Gastrocnemius medialis (tissue), 4 donors: Measurements from ENCODE around the gene POFUT1. TPM values are rescaled to one million over a fixed set of nuclear protein-coding genes. Genes with fewer than 3 reads are reported as not detected.

Source experiments
- ATAC-seq, 2 donors: fragments of 150-250 bp; one replicate each; pipeline ENCODE4 v1.9.1; 2016
- DNase-seq, 2 donors: peaks; one replicate each; pipeline ENCODE4 v3.0.0-alpha.2; 2019
- H3K27ac ChIP-seq, 4 donors: fragments of 200-600 bp; sonication (generic); 1 replicate in 1 of 4; 2 replicates in 3 of 4; pipeline ENCODE4 v1.5.1; 2016 to 2018; ENCODE audit warnings: mild to moderate bottlenecking in 2 of 4, moderate library complexity in 1 of 4
- H3K27me3 ChIP-seq, 3 donors: fragments of 200-600 bp; sonication (generic) in 2 of 3; 1 replicate in 1 of 3; 2 replicates in 2 of 3; pipeline versions ENCODE4 v1.5.1 to v1.6.0; 2016 to 2019; ENCODE audit warnings: mild to moderate bottlenecking in 1 of 3, moderate library complexity in 1 of 3
- H3K36me3 ChIP-seq, 2 donors: fragments of 200-600 bp; sonication (generic) in 1 of 2; one replicate each; pipeline ENCODE4 v1.5.1; 2017 to 2018
- H3K4me1 ChIP-seq, 2 donors: fragments of 200-600 bp; sonication (generic) in 1 of 2; one replicate each; pipeline ENCODE4 v1.5.1; 2016 to 2017; ENCODE audit warnings: mild to moderate bottlenecking in 2 of 2
- H3K4me3 ChIP-seq, 4 donors: fragments of 200-600 bp; sonication (generic) in 3 of 4; 1 replicate in 1 of 4; 2 replicates in 3 of 4; pipeline ENCODE4 v1.5.1; 2016 to 2019; ENCODE audit warnings: mild to moderate bottlenecking in 2 of 4
- H3K9me3 ChIP-seq, 3 donors: fragments of 200-600 bp; sonication (generic) in 2 of 3; 1 replicate in 1 of 3; 2 replicates in 2 of 3; pipeline ENCODE4 v1.5.1; 2016 to 2019
- CTCF ChIP-seq, 5 experiments: fragments of 450-650 bp in 3 of 5; fragments of 200-600 bp in 2 of 5; sonication (generic) in 2 of 5; IDR thresholded peaks in 4 of 5; conservative IDR thresholded peaks in 1 of 5; 1 replicate in 4 of 5; 2 replicates in 1 of 5; pipeline ENCODE4 v1.5.1; 2016 to 2019; ENCODE audit warnings: antibody characterized with exemption in 5 of 5, mild to moderate bottlenecking in 3 of 5, moderate library complexity in 3 of 5
- POLR2A ChIP-seq, 2 donors: fragments of 450-650 bp; IDR thresholded peaks; one replicate each; pipeline ENCODE4 v1.6.1; 2017; ENCODE audit warnings: antibody characterized with exemption in 2 of 2, mild to moderate bottlenecking in 2 of 2, moderate library complexity in 2 of 2
- in situ Hi-C, 4 donors: fragments of 200-750 bp; cut with MboI; loops; one replicate each; pipeline versions ENCODE4 v1.15.0 to v1.8.0; 2017; ENCODE audit warnings: low sequenced_read_pairs in 4 of 4
- intact Hi-C: fragments of 100-400 bp; cut with DNase I; formaldehyde crosslinking; loops from one replicate; pipeline ENCODE4 v1.15.1; 2023; ENCODE audit warnings: low total_unique reads
- total RNA-seq, 4 donors: library from RNA; depleted of rRNA; stranded (reverse); fragments of >200 nt; gene quantifications; one replicate each; pipeline versions ENCODE4 v1.1.0 to v1.2.3, GENCODE V29; 2016

Gene POFUT1
- total RNA-seq, 4 donors from 2014 or later = 15.3 to 20.7 (median 18.4) TPM

GRCh38 chr20:32205110-32205842, 2.4 kb upstream of the POFUT1 start:
- H3K27ac ChIP-seq = peak overlapping the region; percentile 87 to 97 (median 94)
- intact Hi-C loops = loop anchor here (2.0 to 10.0 kb wide), 4 partner anchors 48 to 690 kb away; partner anchors contain the start of genes HM13 and KIF3B
- no peaks in the 10 kb centered on the region for H3K9me3 ChIP-seq
- peaks cover 68 to 73% of the 10 kb centered on the region in 2 donors for H3K4me1 ChIP-seq
- ATAC-seq (peak in 1 of 2 donors; percentile 10), DNase-seq (no peak)
- no peaks in the 10 kb centered on the region for H3K27me3 ChIP-seq
- H3K36me3 ChIP-seq = peaks cover 0 to 17% of the 10 kb centered on the region in 2 donors
- H3K4me3 ChIP-seq = peak overlapping the region; percentile 76 to 97 (median 88)
- in situ Hi-C loops = loop anchor here in 1 of 4 donors (10.0 kb wide), 1 partner anchor 90 kb away; no protein-coding TSS in a partner anchor
- TF ChIP-seq POLR2A (IDR thresholded peaks at IDR 0.05) = peak; percentile 42 to 57
- no peak for TF ChIP-seq CTCF (IDR thresholded peaks at IDR 0.05 in 4 of 5, conservative IDR thresholded peaks at IDR 0.05 in 1 of 5)

GRCh38 chr20:32205843-32206759, 1.6 kb upstream of the POFUT1 start:
- peaks cover 66 to 77% of the 10 kb centered on the region in 2 donors for H3K4me1 ChIP-seq
- intact Hi-C loops = loop anchor here (2.0 to 10.0 kb wide), 5 partner anchors 49 to 691 kb away; partner anchors contain the start of genes HM13, KIF3B and TM9SF4
- in situ Hi-C loops = loop anchor here in 1 of 4 donors (10.0 kb wide), 1 partner anchor 91 kb away; no protein-coding TSS in a partner anchor
- H3K4me3 ChIP-seq = peak overlapping the region; percentile 76 to 97 (median 88)
- H3K9me3 ChIP-seq = no peaks in the 10 kb centered on the region
- TF ChIP-seq POLR2A (IDR thresholded peaks at IDR 0.05) = no peak
- no peak for TF ChIP-seq CTCF (IDR thresholded peaks at IDR 0.05 in 4 of 5, conservative IDR thresholded peaks at IDR 0.05 in 1 of 5)
- DNase-seq (no peak), ATAC-seq (peak; percentile 31 to 47)
- peaks cover 0 to 8% of the 10 kb centered on the region in 2 donors for H3K36me3 ChIP-seq
- no peaks in the 10 kb centered on the region for H3K27me3 ChIP-seq
- peak overlapping the region; percentile 87 to 97 (median 94) for H3K27ac ChIP-seq

- no peaks in the 10 kb centered on the region for H3K9me3 ChIP-seq
- H3K4me1 ChIP-seq = peaks cover 57 to 75% of the 10 kb centered on the region in 2 donors
- intact Hi-C loops (loop anchor here (1.0 to 10.0 kb wide), 5 partner anchors 50 to 692 kb away; partner anchors contain the start of genes ASXL1, HM13, KIF3B and TM9SF4), in situ Hi-C loops (loop anchor here in 1 of 4 donors (10.0 kb wide), 1 partner anchor 92 kb away; no protein-coding TSS in a partner anchor)
- H3K36me3 ChIP-seq = peaks cover 0 to under 1% of the 10 kb centered on the region in 2 donors
- peak; percentile 1 to 10 for ATAC-seq
- TF ChIP-seq CTCF (IDR thresholded peaks at IDR 0.05 in 4 of 5, conservative IDR thresholded peaks at IDR 0.05 in 1 of 5) (no peak), POLR2A (IDR thresholded peaks at IDR 0.05) (no peak)
- peak overlapping the region; percentile 87 to 97 (median 94) for H3K27ac ChIP-seq
- H3K4me3 ChIP-seq = peak overlapping the region; percentile 76 to 97 (median 88)
- no peaks in the 10 kb centered on the region for H3K27me3 ChIP-seq
- DNase-seq = no peak
Measured at GRCh38 chr20:32206760-32207625, 687 bp upstream of the POFUT1 start.
